Measurements from ENCODE around the gene TIRAP.

TIRAP gene

GRCh38 chr11:126327281-126328000, 44.5 kb downstream of the TIRAP start:
- no peak for DNase-seq

- no peak for DNase-seq
Measured at GRCh38 chr11:126328001-126328390, 45.1 kb downstream of the TIRAP start.

GRCh38 chr11:126328444-126328843, 45.6 kb downstream of the TIRAP start:
- DNase-seq: no peak

GRCh38 chr11:126328938-126329643, 46.2 kb downstream of the TIRAP start:
- no peak for DNase-seq

- DNase-seq: no peak
Measured at GRCh38 chr11:126329644-126330211, 46.8 kb downstream of the TIRAP start.

GRCh38 chr11:126331286-126331685, 48.4 kb downstream of the TIRAP start:
- DNase-seq: no peak

- no peak for DNase-seq
Measured at GRCh38 chr11:126332221-126332711, 49.4 kb downstream of the TIRAP start.

- no peak for DNase-seq
Measured at GRCh38 chr11:126333142-126333541, 50.2 kb downstream of the TIRAP start.

GRCh38 chr11:126334659-126335462, 52.0 kb downstream of the TIRAP start:
- no peak for DNase-seq

- DNase-seq: no peak
Measured at GRCh38 chr11:126335463-126335760, 52.5 kb downstream of the TIRAP start.

GRCh38 chr11:126336138-126336541, 53.2 kb downstream of the TIRAP start:
- no peak for DNase-seq

- no peak for DNase-seq
Measured at GRCh38 chr11:126336671-126337101, 53.8 kb downstream of the TIRAP start.

- no peak for DNase-seq
Measured at GRCh38 chr11:126337126-126337473, 54.2 kb downstream of the TIRAP start.

- DNase-seq: no peak
Measured at GRCh38 chr11:126337474-126338241, 54.8 kb downstream of the TIRAP start.

- no peak for DNase-seq
Measured at GRCh38 chr11:126338346-126339055, 55.6 kb downstream of the TIRAP start.

GRCh38 chr11:126339073-126339862, 56.4 kb downstream of the TIRAP start:
- no peak for DNase-seq

- DNase-seq: no peak
Measured at GRCh38 chr11:126339863-126340434, 57.1 kb downstream of the TIRAP start.

GRCh38 chr11:126340960-126341606, 58.2 kb downstream of the TIRAP start:
- DNase-seq: no peak

- no peak for DNase-seq
Measured at GRCh38 chr11:126341760-126342161, 58.9 kb downstream of the TIRAP start.

- no peak for DNase-seq
Measured at GRCh38 chr11:126343051-126343450, 60.2 kb downstream of the TIRAP start.

Measured in NCI-H1105 (cell line).